LHCN-M2 (cell line): ENCODE data around the gene ZNF488. TPM values are rescaled to one million over a fixed set of nuclear protein-coding genes. Genes with fewer than 3 reads are reported as not detected.

Experiments
- DNase-seq: peaks from one replicate; pipeline ENCODE4 v3.0.0-alpha.2; 2012; ENCODE audit warnings: low read depth
- total RNA-seq: library from RNA; depleted of rRNA; stranded (reverse); fragments of >200 nt; gene quantifications from 2 replicates; pipeline ENCODE4 v1.2.3, GENCODE V29; 2014

Gene ZNF488
- total RNA-seq, 1 experiment from 2014 or later, result 0.11 TPM

DNA sequence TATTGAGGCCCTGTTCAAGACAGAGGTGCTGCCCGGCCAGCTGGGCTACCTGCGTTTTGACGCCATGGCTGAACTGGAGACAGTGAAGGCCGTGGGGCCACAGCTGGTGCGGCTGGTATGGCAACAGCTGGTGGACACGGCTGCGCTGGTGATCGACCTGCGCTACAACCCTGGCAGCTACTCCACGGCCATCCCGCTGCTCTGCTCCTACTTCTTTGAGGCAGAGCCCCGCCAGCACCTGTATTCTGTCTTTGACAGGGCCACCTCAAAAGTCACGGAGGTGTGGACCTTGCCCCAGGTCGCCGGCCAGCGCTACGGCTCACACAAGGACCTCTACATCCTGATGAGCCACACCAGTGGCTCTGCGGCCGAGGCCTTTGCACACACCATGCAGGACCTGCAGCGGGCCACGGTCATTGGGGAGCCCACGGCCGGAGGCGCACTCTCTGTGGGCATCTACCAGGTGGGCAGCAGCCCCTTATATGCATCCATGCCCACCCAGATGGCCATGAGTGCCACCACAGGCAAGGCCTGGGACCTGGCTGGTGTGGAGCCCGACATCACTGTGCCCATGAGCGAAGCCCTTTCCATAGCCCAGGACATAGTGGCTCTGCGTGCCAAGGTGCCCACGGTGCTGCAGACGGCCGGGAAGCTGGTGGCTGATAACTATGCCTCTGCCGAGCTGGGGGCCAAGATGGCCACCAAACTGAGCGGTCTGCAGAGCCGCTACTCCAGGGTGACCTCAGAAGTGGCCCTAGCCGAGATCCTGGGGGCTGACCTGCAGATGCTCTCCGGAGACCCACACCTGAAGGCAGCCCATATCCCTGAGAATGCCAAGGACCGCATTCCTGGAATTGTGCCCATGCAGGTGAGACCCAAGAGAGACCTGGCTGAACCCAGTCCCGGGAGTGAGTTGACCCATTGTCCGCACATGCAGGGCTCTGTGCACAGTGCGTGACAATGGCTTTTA, 33.1 kb downstream of the ZNF488 start:
- no peak for DNase-seq

DNA sequence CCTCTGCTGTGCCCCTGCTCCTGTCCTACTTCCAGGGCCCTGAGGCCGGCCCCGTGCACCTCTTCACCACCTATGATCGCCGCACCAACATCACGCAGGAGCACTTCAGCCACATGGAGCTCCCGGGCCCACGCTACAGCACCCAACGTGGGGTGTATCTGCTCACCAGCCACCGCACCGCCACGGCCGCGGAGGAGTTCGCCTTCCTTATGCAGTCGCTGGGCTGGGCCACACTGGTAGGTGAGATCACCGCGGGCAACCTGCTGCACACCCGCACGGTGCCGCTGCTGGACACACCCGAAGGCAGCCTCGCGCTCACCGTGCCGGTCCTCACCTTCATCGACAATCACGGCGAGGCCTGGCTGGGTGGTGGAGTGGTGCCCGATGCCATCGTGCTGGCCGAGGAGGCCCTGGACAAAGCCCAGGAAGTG, 34.1 kb downstream of the ZNF488 start:
- no peak for DNase-seq

GRCh38 chr10:47349516-47349915, 34.6 kb downstream of the ZNF488 start:
- no peak for DNase-seq

DNA sequence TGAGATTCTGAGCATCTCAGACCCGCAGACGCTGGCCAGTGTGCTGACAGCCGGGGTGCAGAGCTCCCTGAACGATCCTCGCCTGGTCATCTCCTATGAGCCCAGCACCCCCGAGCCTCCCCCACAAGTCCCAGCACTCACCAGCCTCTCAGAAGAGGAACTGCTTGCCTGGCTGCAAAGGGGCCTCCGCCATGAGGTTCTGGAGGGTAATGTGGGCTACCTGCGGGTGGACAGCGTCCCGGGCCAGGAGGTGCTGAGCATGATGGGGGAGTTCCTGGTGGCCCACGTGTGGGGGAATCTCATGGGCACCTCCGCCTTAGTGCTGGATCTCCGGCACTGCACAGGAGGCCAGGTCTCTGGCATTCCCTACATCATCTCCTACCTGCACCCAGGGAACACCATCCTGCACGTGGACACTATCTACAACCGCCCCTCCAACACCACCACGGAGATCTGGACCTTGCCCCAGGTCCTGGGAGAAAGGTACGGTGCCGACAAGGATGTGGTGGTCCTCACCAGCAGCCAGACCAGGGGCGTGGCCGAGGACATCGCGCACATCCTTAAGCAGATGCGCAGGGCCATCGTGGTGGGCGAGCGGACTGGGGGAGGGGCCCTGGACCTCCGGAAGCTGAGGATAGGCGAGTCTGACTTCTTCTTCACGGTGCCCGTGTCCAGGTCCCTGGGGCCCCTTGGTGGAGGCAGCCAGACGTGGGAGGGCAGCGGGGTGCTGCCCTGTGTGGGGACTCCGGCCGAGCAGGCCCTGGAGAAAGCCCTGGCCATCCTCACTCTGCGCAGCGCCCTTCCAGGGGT, 35.2 kb downstream of the ZNF488 start:
- no peak for DNase-seq

DNA sequence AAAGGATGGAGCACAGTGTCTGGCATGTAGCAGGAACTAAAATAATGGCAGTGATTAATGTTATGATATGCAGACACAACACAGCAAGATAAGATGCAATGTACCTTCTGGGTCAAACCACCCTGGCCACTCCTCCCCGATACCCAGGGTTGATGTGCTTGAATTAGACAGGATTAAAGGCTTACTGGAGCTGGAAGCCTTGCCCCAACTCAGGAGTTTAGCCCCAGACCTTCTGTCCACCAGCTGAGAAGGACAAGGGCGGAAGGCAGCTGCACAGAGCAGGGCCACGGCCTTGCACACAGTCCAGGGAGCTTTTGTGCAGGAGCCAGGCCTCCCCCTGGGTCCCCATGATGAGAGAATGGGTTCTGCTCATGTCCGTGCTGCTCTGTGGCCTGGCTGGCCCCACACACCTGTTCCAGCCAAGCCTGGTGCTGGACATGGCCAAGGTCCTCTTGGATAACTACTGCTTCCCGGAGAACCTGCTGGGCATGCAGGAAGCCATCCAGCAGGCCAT, 35.9 kb downstream of the ZNF488 start, which contains the start of gene RBP3:
Gene RBP3 (plus strand): TSS at position 226 of the 514 bp plus-strand sequence. CDS start 122 bp downstream, at position 348.
- no peak for DNase-seq

GRCh38 chr10:47347303-47347675, 36.8 kb downstream of the ZNF488 start:
- DNase-seq, result no peak

- no peak for DNase-seq
Observed at GRCh38 chr10:47346581-47347302, 37.4 kb downstream of the ZNF488 start.

DNA sequence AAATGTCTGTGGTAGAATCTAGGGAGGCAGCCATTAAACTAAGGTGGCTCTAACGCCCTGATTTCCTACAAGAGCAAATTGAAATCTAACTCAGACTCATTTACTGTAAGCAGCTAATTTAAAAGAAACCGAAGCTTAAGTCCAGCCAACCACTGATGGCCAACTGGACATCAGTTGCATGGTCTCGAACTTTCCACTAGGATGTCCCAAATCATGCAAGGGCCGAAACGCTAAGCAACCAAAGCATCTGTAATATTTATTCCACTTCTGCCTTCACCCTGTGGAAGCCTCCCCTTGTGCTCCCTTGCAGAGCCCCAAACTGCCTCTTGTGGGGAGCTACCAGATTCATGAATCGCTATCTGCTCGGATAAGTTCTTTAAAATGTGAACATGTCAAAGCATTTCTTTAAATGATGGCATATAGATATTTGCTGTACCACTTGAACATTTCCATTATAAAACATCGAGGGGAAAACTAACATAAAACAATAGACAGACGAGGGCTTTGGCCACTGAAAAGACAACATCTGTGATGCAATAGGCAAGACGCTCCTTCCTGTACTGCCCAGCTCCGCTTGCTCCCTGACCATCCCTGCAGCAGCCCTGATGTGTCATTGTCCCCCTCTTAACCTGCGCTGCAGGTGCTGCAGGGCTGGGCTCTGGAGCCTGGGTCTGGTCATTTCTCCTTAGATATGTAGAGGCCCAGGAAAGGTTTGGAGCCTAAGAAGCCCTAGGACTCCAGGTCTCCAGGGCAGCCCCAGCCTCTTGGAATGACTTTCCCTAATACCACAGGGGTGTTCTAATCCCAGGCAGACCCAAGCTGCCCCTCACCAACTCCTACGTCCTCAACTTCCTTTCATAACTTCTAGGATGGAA, 38.9 kb downstream of the ZNF488 start:
- no peak for DNase-seq

GRCh38 chr10:47340608-47341170, 43.4 kb downstream of the ZNF488 start:
- peak; percentile 33 for DNase-seq

DNA sequence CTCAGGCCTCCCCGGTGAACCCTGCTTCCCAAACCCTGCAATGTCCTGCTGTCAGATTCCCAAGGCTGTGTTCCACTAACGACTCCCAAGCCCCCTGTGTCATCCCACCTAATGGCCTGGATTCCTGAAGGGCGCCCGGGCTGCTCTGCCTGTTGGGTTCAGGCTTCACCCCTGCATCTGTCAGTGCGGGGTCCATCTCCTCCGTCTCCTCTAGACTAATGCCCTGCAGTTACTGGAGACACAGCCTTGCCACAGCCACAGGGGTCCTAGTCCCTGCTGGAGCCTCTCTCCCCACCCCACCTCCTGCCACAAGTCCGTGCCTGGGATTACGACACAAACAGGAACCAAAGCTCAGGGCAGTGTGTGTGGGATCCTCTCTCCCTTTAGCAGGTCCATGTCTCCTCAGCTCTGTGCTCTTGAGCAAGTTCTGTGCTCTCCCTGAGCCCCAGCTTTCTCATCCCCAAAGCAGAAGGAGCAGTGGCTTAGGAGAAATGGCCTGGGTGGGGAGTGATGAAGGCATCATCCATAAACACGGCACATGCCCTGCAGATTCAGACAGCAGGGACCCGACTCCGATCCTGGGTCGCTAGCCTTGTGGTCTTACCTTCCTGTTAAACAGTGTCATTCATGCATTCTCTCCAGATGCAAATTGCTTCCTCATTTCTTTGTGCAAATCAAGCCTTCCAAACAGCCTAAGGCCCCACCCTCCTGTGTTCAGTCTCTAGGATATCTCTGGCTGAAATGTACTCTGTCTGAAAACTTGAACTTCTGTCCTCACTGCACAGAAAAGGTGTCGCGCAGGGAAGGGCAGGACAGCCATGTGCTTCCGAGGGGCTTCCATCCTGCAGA, 44.1 kb downstream of the ZNF488 start:
- no peak for DNase-seq

- DNase-seq, result no peak
Observed at GRCh38 chr10:47339186-47339735, 44.8 kb downstream of the ZNF488 start.

DNA sequence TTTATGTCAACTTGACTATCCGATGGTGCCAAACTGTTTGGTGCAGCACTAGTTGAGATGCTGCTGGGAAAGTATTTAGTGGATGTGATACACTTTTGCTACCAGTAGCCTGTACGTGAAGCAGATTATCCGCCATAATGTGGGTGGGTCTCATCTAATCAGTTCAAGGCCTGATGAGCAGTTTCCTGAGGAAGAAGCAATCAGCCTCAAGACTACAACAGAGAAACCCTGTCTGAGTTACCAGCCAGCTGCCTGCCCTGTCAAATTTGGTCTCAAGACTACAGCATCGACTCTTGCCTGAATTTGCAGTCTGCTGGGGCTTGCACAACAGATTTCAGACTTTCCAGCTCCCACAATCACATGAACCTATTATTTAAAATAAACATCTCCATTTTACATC, 46.8 kb downstream of the ZNF488 start:
- DNase-seq, result no peak

GRCh38 chr10:47336387-47337134, 47.5 kb downstream of the ZNF488 start:
- no peak for DNase-seq

DNA sequence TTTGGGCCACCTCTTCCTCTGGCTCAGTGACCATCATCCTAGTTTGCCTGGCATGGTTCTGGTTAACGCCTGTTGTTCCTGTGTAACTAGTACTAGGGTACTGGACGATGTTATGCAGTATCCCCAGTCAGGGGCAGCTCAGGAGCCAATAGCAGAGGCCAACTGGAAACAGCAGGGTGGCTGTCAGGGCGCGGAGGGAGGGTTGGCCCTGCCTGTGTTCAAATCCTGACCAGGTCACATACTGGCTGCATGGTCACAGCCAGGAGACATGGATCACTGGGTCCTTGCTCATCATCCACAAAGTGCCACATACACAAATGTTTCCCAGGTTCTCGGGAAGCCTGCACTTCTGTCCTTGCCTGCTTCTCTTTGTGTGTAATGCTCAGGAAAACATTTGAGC, 48.2 kb downstream of the ZNF488 start:
- DNase-seq, result no peak

- DNase-seq, result no peak
Observed at GRCh38 chr10:47334466-47335295, 49.4 kb downstream of the ZNF488 start.

- no peak for DNase-seq
Observed at GRCh38 chr10:47333532-47333931, 50.6 kb downstream of the ZNF488 start.

- DNase-seq, result no peak
Observed at GRCh38 chr10:47332946-47333345, 51.1 kb downstream of the ZNF488 start.
